OCI-LY1 (cell line): Measurements from ENCODE around the gene D2HGDH.

Experiments used
- H2AFZ ChIP-seq: fragments of 200-600 bp; sonication (generic), shearing (Covaris generic); 2 replicates; pipeline ENCODE4 v1.6.0; 2014; ENCODE audit warnings: antibody characterized with exemption, mild to moderate bottlenecking, low read length
- H3F3A ChIP-seq: fragments of 200-600 bp; sonication (generic), shearing (Covaris generic); 2 replicates; pipeline ENCODE4 v1.6.0; 2014; ENCODE audit warnings: mild to moderate bottlenecking, antibody characterized with exemption, low read length, moderate library complexity; ENCODE audit not compliant: insufficient read depth
- H3K27ac ChIP-seq: fragments of 200-600 bp; sonication (generic); 2 replicates; pipeline ENCODE4 v1.5.1; 2014; ENCODE audit warnings: low read length, mixed run types, mild to moderate bottlenecking, low read depth; ENCODE audit not compliant: poor library complexity, severe bottlenecking
- H3K27me3 ChIP-seq: fragments of 200-600 bp; sonication (generic); 2 replicates; pipeline ENCODE4 v1.6.0; 2014; ENCODE audit warnings: antibody characterized with exemption, mild to moderate bottlenecking, low read length, moderate library complexity; ENCODE audit not compliant: insufficient read depth
- H3K36me3 ChIP-seq: fragments of 200-600 bp; sonication (generic); 2 replicates; pipeline ENCODE4 v1.6.1; 2014; ENCODE audit warnings: mild to moderate bottlenecking, antibody characterized with exemption, low read length, moderate library complexity, mixed read lengths; ENCODE audit not compliant: insufficient read depth
- H3K4me1 ChIP-seq: fragments of 200-600 bp; sonication (generic); 2 replicates; pipeline ENCODE4 v1.5.1; 2014; ENCODE audit warnings: mild to moderate bottlenecking, low read length, moderate library complexity; ENCODE audit not compliant: insufficient read depth, severe bottlenecking
- H3K4me2 ChIP-seq: fragments of 200-600 bp; sonication (generic), shearing (Covaris generic); 2 replicates; pipeline ENCODE4 v1.6.1; 2014; ENCODE audit warnings: low read length
- H3K4me3 ChIP-seq: fragments of 200-600 bp; sonication (generic); 2 replicates; pipeline ENCODE4 v1.5.1; 2014; ENCODE audit warnings: low read length, low read depth, mild to moderate bottlenecking, mixed read lengths; ENCODE audit not compliant: poor library complexity, severe bottlenecking
- H3K79me2 ChIP-seq: fragments of 200-600 bp; shearing (Covaris generic); 2 replicates; pipeline ENCODE4 v1.6.1; 2016; ENCODE audit warnings: mixed run types, low read length, mixed read lengths; ENCODE audit not compliant: insufficient read depth
- H3K9ac ChIP-seq: fragments of 200-600 bp; sonication (generic), shearing (Covaris generic); 2 replicates; pipeline ENCODE4 v1.6.1; 2014; ENCODE audit warnings: mild to moderate bottlenecking, low read length, mixed read lengths
- H3K9me2 ChIP-seq: fragments of 200-600 bp; sonication (generic), shearing (Covaris generic); 2 replicates; pipeline ENCODE4 v1.6.1; 2014; ENCODE audit warnings: low read depth, mild to moderate bottlenecking, low read length, mixed read lengths
- H3K9me3 ChIP-seq: fragments of 200-600 bp; shearing (Covaris generic); 2 replicates; pipeline ENCODE4 v1.6.1; 2014; ENCODE audit warnings: low read length, mixed read lengths
- H4K20me1 ChIP-seq: fragments of 200-600 bp; sonication (generic), shearing (Covaris generic); 2 replicates; pipeline ENCODE4 v1.6.0; 2016; ENCODE audit warnings: mild to moderate bottlenecking, low read length; ENCODE audit not compliant: insufficient read depth
- EZH2 ChIP-seq: fragments of 200-600 bp; sonication (generic), shearing (Covaris generic); IDR thresholded peaks from 2 replicates; pipeline ENCODE4 v1.8.0; 2017; ENCODE audit warnings: borderline replicate concordance, mixed run types, mild to moderate bottlenecking, antibody characterized with exemption, low read length, moderate library complexity, mixed read lengths
- TF ChIP-seq, protein P1 (sequence below): fragments of 200-600 bp; sonication (generic), shearing (Covaris generic); IDR thresholded peaks from 2 replicates; pipeline ENCODE4 v1.5.1; 2017; ENCODE audit warnings: mild to moderate bottlenecking, antibody characterized with exemption, low read length, moderate library complexity, mixed read lengths

D2HGDH gene

DNA sequence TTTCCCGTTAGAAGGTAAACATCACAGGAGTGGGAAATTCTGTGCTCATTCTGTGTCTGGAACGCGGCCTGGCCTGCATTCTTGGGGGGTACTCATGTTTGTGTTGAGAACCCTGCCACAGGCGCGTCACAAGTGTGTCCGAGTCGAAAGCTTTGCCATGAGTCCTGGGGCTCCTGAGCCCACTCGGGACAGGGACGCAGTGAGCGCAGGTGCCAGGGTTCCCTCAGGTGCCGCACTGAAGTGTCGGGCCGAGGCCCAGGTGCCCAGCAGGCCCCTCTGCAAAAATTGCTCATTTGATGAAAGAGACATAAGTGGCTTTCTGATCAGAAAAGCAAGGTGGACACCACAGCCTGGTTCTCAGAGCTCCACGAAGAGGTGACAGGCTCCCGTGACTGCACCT lies 4.7 kb downstream of the D2HGDH start:
- H3K27me3 ChIP-seq, result no peaks in the 10 kb centered on the region
- peaks cover 31% of the 10 kb centered on the region for H3K36me3 ChIP-seq
- no peaks in the 10 kb centered on the region for H3K79me2 ChIP-seq
- H3K9me2 ChIP-seq, result no peaks in the 10 kb centered on the region
- H3K27ac ChIP-seq, result no peak overlapping the region
- H3K9me3 ChIP-seq, result no peaks in the 10 kb centered on the region
- no peak overlapping the region for H3K4me3 ChIP-seq
- peaks cover 14% of the 10 kb centered on the region for H3K4me1 ChIP-seq
- H4K20me1 ChIP-seq, result no peaks in the 10 kb centered on the region
- no peak overlapping the region for H3K4me2 ChIP-seq
- H3F3A ChIP-seq, result no peaks in the 10 kb centered on the region
- TF ChIP-seq EZH2, result no peak
- TF ChIP-seq, protein P1, sequence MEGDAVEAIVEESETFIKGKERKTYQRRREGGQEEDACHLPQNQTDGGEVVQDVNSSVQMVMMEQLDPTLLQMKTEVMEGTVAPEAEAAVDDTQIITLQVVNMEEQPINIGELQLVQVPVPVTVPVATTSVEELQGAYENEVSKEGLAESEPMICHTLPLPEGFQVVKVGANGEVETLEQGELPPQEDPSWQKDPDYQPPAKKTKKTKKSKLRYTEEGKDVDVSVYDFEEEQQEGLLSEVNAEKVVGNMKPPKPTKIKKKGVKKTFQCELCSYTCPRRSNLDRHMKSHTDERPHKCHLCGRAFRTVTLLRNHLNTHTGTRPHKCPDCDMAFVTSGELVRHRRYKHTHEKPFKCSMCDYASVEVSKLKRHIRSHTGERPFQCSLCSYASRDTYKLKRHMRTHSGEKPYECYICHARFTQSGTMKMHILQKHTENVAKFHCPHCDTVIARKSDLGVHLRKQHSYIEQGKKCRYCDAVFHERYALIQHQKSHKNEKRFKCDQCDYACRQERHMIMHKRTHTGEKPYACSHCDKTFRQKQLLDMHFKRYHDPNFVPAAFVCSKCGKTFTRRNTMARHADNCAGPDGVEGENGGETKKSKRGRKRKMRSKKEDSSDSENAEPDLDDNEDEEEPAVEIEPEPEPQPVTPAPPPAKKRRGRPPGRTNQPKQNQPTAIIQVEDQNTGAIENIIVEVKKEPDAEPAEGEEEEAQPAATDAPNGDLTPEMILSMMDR, result no peak
- no peak overlapping the region for H3K9ac ChIP-seq
- no peak overlapping the region for H2AFZ ChIP-seq

DNA sequence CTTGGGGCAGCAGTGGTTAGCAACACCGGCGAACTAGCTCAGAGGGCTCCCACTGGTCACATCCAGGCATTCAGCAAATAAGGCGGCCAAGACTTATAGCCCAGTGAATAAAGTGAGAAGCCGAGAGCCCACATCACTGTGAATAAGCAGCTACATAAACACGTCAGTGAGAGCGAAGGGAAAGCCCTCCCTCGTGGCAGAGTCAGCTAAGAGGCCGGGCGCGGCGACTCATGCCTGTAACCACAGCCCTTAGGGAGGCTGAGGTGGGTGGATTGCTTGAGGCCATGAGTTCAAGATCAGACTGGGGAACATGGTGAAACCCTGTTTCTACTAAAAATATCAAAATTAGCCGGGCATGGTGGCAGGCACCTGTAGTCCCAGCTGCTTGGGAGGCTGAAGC lies 5.2 kb downstream of the D2HGDH start:
- H4K20me1 ChIP-seq, result no peaks in the 10 kb centered on the region
- H3K4me2 ChIP-seq, result no peak overlapping the region

DNA sequence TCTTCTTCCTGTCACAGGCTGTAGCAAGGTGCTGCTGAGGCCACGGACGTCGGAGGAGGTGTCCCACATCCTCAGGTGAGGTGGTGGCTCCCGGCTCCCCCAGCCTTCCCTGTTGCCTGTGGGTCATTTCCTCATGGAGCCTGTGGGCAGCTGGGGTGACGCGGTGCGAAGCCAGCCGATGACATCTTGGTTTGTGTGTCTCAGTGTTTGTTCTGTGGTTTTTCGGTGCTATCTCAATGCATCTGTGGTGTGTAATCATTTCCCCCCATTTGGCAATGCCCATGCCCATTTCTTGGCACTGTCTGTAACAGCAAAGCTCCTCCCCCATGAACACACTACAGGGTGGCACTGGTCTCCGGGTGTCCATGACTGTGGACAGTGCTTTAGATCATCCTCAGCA lies 6.6 kb downstream of the D2HGDH start:
- H3K4me1 ChIP-seq, result peaks cover 8% of the 10 kb centered on the region
- no peak overlapping the region for H3K4me2 ChIP-seq
- peaks cover 3% of the 10 kb centered on the region; the same call in 1 of the 2 replicates for H3K9me3 ChIP-seq
- H3K27ac ChIP-seq, result no peak overlapping the region
- H3K4me3 ChIP-seq, result no peak overlapping the region
- H3K36me3 ChIP-seq, result peaks cover 50% of the 10 kb centered on the region
- no peak overlapping the region for H2AFZ ChIP-seq
- no peaks in the 10 kb centered on the region for H3F3A ChIP-seq
- H3K79me2 ChIP-seq, result no peaks in the 10 kb centered on the region
- H4K20me1 ChIP-seq, result no peaks in the 10 kb centered on the region
- H3K27me3 ChIP-seq, result no peaks in the 10 kb centered on the region
- H3K9me2 ChIP-seq, result no peaks in the 10 kb centered on the region
- TF ChIP-seq EZH2, result no peak
- TF ChIP-seq, protein P1, result no peak
- no peak overlapping the region for H3K9ac ChIP-seq

More for the DNA sequence above, 5.2 kb downstream of the D2HGDH start:
- H3K4me3 ChIP-seq, result no peak overlapping the region
- no peaks in the 10 kb centered on the region for H3K27me3 ChIP-seq
- no peak overlapping the region for H3K9ac ChIP-seq
- TF ChIP-seq EZH2, result no peak
- TF ChIP-seq, protein P1, result no peak
- H3K9me2 ChIP-seq, result no peaks in the 10 kb centered on the region
- no peak overlapping the region for H2AFZ ChIP-seq
- no peak overlapping the region for H3K27ac ChIP-seq
- H3K36me3 ChIP-seq, result peaks cover 36% of the 10 kb centered on the region
- H3F3A ChIP-seq, result no peaks in the 10 kb centered on the region
- peaks cover 14% of the 10 kb centered on the region for H3K4me1 ChIP-seq
- no peaks in the 10 kb centered on the region for H3K79me2 ChIP-seq
- no peaks in the 10 kb centered on the region for H3K9me3 ChIP-seq
